ENCODE results near the gene TBC1D9B. TPM values are rescaled to one million over a fixed set of nuclear protein-coding genes. Genes with fewer than 3 reads are reported as not detected.

Gene TBC1D9B
- total and polyA plus RNA-seq, 2 of the 13 experiments (the other 11 are each of a cell fraction or from before 2014, with no cell fraction given): 35.0 to 50.0 TPM

- TF ChIP-seq ZNF570 (CRISPR knock-in tag; IDR thresholded peaks at IDR 0.05; ENCODE audit: borderline replicate concordance) (no peak), ETV5 (CRISPR knock-in tag; IDR thresholded peaks at IDR 0.05; ENCODE audit: borderline replicate concordance) (peak; percentile 41; the same call in 1 of the 2 replicates), FOXP1 (IDR thresholded peaks at IDR 0.05) (no peak), FOXP1 (CRISPR knock-in tag; IDR thresholded peaks at IDR 0.05) (peak; percentile 25; the same call in 1 of the 2 replicates), RFXAP (CRISPR knock-in tag; IDR thresholded peaks at IDR 0.05; ENCODE audit: borderline replicate concordance) (no peak), ELF1 (CRISPR knock-in tag; IDR thresholded peaks at IDR 0.05) (peak; percentile 58), MTF1 (CRISPR knock-in tag; IDR thresholded peaks at IDR 0.05) (no peak), ZEB1 (IDR thresholded peaks at IDR 0.05; ENCODE audit: insufficient replicate concordance, low read depth) (no peak), ARID4A (CRISPR knock-in tag; IDR thresholded peaks at IDR 0.05; ENCODE audit: borderline replicate concordance) (peak; percentile 29; the same call in 1 of the 2 replicates), ZNF160 (CRISPR knock-in tag; IDR thresholded peaks at IDR 0.05) (no peak), ZBED4 (CRISPR knock-in tag; IDR thresholded peaks at IDR 0.05; ENCODE audit: borderline replicate concordance) (no peak), RNF219 (CRISPR knock-in tag; IDR thresholded peaks at IDR 0.05) (no peak), ATF6 (CRISPR knock-in tag; conservative IDR thresholded peaks at IDR 0.05) (no peak), NCOR1 (IDR thresholded peaks at IDR 0.05; ENCODE audit: borderline replicate concordance, low read length) (no peak), THAP11 (CRISPR knock-in tag; IDR thresholded peaks at IDR 0.05) (0 out of 2 replicates have a peak, but pooled peaks have one; percentile 39), FOXA1 (IDR thresholded peaks at IDR 0.05) (no peak), FOXA1 (CRISPR knock-in tag; IDR thresholded peaks at IDR 0.05) (peak; percentile 83), NR2C2 (CRISPR knock-in tag; IDR thresholded peaks at IDR 0.05; ENCODE audit: borderline replicate concordance) (peak; percentile 96)
Measured at GRCh38 chr5:179914032-179914755, 6.5 kb upstream of the TBC1D9B start (continued).

All from HepG2 (cell line).